HepG2 (cell line): ENCODE measurements around the gene FKBP10. TPM values are rescaled to one million over a fixed set of nuclear protein-coding genes. Genes with fewer than 3 reads are reported as not detected.
A peak's percentile ranks its signal among the peaks of the same experiment; 100 is the strongest.

ENCODE experiments used
- ATAC-seq: fragments of 200-7000 bp; cut with Tn5 transposase; 3 replicates; pipeline ENCODE4 v1.9.1; 2020; ENCODE audit warnings: mild to moderate bottlenecking, moderate library complexity
- BruUV-seq: library from RNA; stranded (reverse); fragments of 400-500 nt; replicated peaks from 2 replicates; lab custom pipeline; 2021; lab: Mats Ljungman, UMichigan
- CTCF ChIA-PET: fragments of 300-600 bp; formaldehyde crosslinking; extraction: SDS; loops from one replicate; lab custom pipeline; 2021; ENCODE audit warnings: low total read pairs, inconsistent platforms, low intra/inter-chr PET ratio; lab: Yijun Ruan, JAX
- POLR2A ChIA-PET: fragments of 350-600 bp; sonication (Branson Sonifier 250); formaldehyde crosslinking; loops from one replicate; lab custom pipeline; 2020; ENCODE audit warnings: antibody characterized with exemption, inconsistent platforms; lab: Yijun Ruan, JAX
- DNase-seq: peaks from one replicate; pipeline ENCODE4 v3.0.0-alpha.2; 2015; ENCODE audit warnings: low spot score
- FAIRE-seq: peaks from 3 replicates; lab custom pipeline; 2011; peaks lifted over from hg19 to GRCh38; lab: Jason Lieb, UNC
- H2AFZ ChIP-seq: one replicate; pipeline ENCODE4 v1.6.1; 2011; ENCODE audit warnings: low read length, inconsistent platforms
- H3K27ac ChIP-seq: fragments of 300-600 bp; 3 replicates; pipeline ENCODE4 v1.8.0; 2011; ENCODE audit warnings: mixed run types, mild to moderate bottlenecking, mixed read lengths, low read length, inconsistent platforms; ENCODE audit not compliant: insufficient read depth; ENCODE audit errors: extremely low read length
- H3K27me3 ChIP-seq, 2 experiments: fragments of 200-600 bp in 1 of 2; 2 replicates in 1 of 2; 3 replicates in 1 of 2; pipeline versions ENCODE4 v1.6.0 to v1.8.0; 2011; ENCODE audit warnings: low read length in 2 of 2, mild to moderate bottlenecking in 2 of 2, moderate library complexity in 2 of 2, inconsistent platforms in 1 of 2; ENCODE audit not compliant: insufficient read depth in 2 of 2, control insufficient read depth in 1 of 2
- H3K36me3 ChIP-seq, 2 experiments: fragments of 200-600 bp in 1 of 2; replicated peaks in 1 of 2; 2 replicates in 1 of 2; 3 replicates in 1 of 2; pipeline versions ENCODE4 v1.5.1 to v1.8.0; 2011; ENCODE audit warnings: low read length in 2 of 2, inconsistent platforms in 1 of 2; ENCODE audit not compliant: insufficient read depth in 2 of 2, control insufficient read depth in 1 of 2
- H3K4me1 ChIP-seq: 2 replicates; pipeline ENCODE4 v1.5.1; 2012; ENCODE audit warnings: low read length, inconsistent platforms; ENCODE audit not compliant: insufficient read depth
- H3K4me2 ChIP-seq: 2 replicates; pipeline ENCODE4 v1.6.0; 2011; ENCODE audit warnings: low read depth, low read length, inconsistent platforms
- H3K4me3 ChIP-seq, 3 experiments: fragments of 200-600 bp in 1 of 3; sonication (generic), shearing (Covaris generic) in 1 of 3; replicated peaks in 1 of 3; 2 replicates each; pipeline ENCODE4 v1.5.1; 2011 to 2016; ENCODE audit warnings: low read length in 3 of 3, inconsistent platforms in 2 of 3, low read depth in 2 of 3, mild to moderate bottlenecking in 2 of 3, control low read depth in 1 of 3, mixed read lengths in 1 of 3; ENCODE audit not compliant: insufficient read depth in 1 of 3
- H3K79me2 ChIP-seq: one replicate; pipeline ENCODE4 v1.6.1; 2011; ENCODE audit warnings: low read length, inconsistent platforms; ENCODE audit not compliant: insufficient read depth
- H3K9ac ChIP-seq: 2 replicates; pipeline ENCODE4 v1.6.0; 2011; ENCODE audit warnings: mild to moderate bottlenecking, low read depth, low read length, inconsistent platforms; ENCODE audit not compliant: insufficient read depth
- H3K9me3 ChIP-seq: 2 replicates; pipeline ENCODE4 v1.5.1; 2012; ENCODE audit warnings: mild to moderate bottlenecking, low read length
- H4K20me1 ChIP-seq: 2 replicates; pipeline ENCODE4 v1.6.0; 2011; ENCODE audit warnings: inconsistent platforms, mild to moderate bottlenecking, low read length, moderate library complexity; ENCODE audit not compliant: insufficient read depth
- DPF2 ChIP-seq: sonication (generic); formaldehyde crosslinking; IDR thresholded peaks from 2 replicates; pipeline ENCODE4 v1.4.0; 2020; ENCODE audit warnings: mild to moderate bottlenecking, low read depth, missing genetic modification reagents, borderline replicate concordance
- JUND ChIP-seq: sonication (generic); formaldehyde crosslinking; IDR thresholded peaks from 2 replicates; pipeline ENCODE4 v1.8.0; 2022; ENCODE audit warnings: mild to moderate bottlenecking, missing genetic modification reagents
- MTF2 ChIP-seq: sonication (generic); formaldehyde crosslinking; IDR thresholded peaks from 2 replicates; pipeline ENCODE4 v1.5.0; 2020; ENCODE audit warnings: missing genetic modification reagents, borderline replicate concordance
- MXD3 ChIP-seq: IDR thresholded peaks from 2 replicates; pipeline ENCODE4 v1.6.1; 2016; ENCODE audit warnings: mild to moderate bottlenecking, missing biosample characterization, missing genetic modification reagents
- TAF1 ChIP-seq: sonication (generic); formaldehyde crosslinking; IDR thresholded peaks from 2 replicates; pipeline ENCODE4 v1.4.0; 2020; ENCODE audit warnings: missing genetic modification reagents
- ZBTB20 ChIP-seq: sonication (generic); formaldehyde crosslinking; IDR thresholded peaks from 2 replicates; pipeline ENCODE4 v1.8.1; 2023; ENCODE audit warnings: missing genetic modification reagents, low read depth, mild to moderate bottlenecking, borderline replicate concordance
- ZFX ChIP-seq: sonication (generic); formaldehyde crosslinking; IDR thresholded peaks from 2 replicates; pipeline ENCODE4 v1.4.0; 2020; ENCODE audit warnings: mild to moderate bottlenecking, low read depth, missing genetic modification reagents, moderate library complexity
- ZNF335 ChIP-seq: sonication (generic); formaldehyde crosslinking; IDR thresholded peaks from 2 replicates; pipeline ENCODE4 v1.4.0; 2020; ENCODE audit warnings: missing genetic modification reagents
- ZNF451 ChIP-seq: sonication (generic); formaldehyde crosslinking; IDR thresholded peaks from 2 replicates; pipeline ENCODE4 v1.5.0; 2020; ENCODE audit warnings: mild to moderate bottlenecking, missing genetic modification reagents
- WGBS: methylation state at CpG from one replicate; pipeline ENCODE4 v1.1.6; 2017; ENCODE audit warnings: low lambda C conversion rate; 5-methylcytosine and 5-hydroxymethylcytosine counted together
- in situ Hi-C: cut with HindIII; loops from 2 replicates; pipeline ENCODE4 v1.10.0; 2017; ENCODE audit warnings: low pct_unique_long_range_greater_than_20kb; ENCODE audit not compliant: extremely low pct_ligation_motif_present
- intact Hi-C: fragments of 100-400 bp; cut with micrococcal nuclease; formaldehyde crosslinking; loops from one replicate; pipeline ENCODE4 v1.10.0; 2022; ENCODE audit not compliant: unreplicated experiment
- polyA plus RNA-seq, 8 experiments: library from polyadenylated mRNA; depleted of rRNA in 3 of 8; stranded (reverse) in 7 of 8; unstranded in 1 of 8; fragments of >200 nt; fragmentation: Illumina TruSeq in 4 of 8; extraction: Trizol in 4 of 8; gene quantifications; 2 replicates each; pipeline versions ENCODE4 v1.2.1 to v1.2.3, GENCODE V29; 2011 to 2016; ENCODE audit warnings: low read depth in 4 of 8, missing spikeins in 1 of 8, mixed read lengths in 1 of 8; ENCODE audit not compliant: insufficient read depth in 1 of 8
- total RNA-seq, 5 experiments: library from RNA; depleted of rRNA; stranded (reverse); fragments of >200 nt; fragmentation: Illumina TruSeq; extraction: Trizol; gene quantifications; 2 replicates each; pipeline ENCODE4 v1.2.3, GENCODE V29; 2016; ENCODE audit warnings: low read depth in 1 of 5
- TF ChIP-seq, protein P1 (sequence below): sonication (generic); formaldehyde crosslinking; IDR thresholded peaks from 2 replicates; pipeline ENCODE4 v1.5.1; 2020; ENCODE audit warnings: mild to moderate bottlenecking, missing genetic modification reagents, moderate library complexity
- TF ChIP-seq, protein P2 (sequence below): sonication (generic); formaldehyde crosslinking; IDR thresholded peaks from 2 replicates; pipeline ENCODE4 v1.5.0; 2020; ENCODE audit warnings: missing genetic modification reagents
- TF ChIP-seq, protein P3 (sequence below): sonication (generic); formaldehyde crosslinking; conservative IDR thresholded peaks from 2 replicates; pipeline ENCODE4 v1.4.0; 2020; ENCODE audit warnings: missing genetic modification reagents
- TF ChIP-seq, protein P4 (sequence below): sonication (generic); formaldehyde crosslinking; IDR thresholded peaks from 2 replicates; pipeline ENCODE4 v1.9.0; 2021; ENCODE audit warnings: missing genetic modification reagents, borderline replicate concordance
- TF ChIP-seq, protein P5 (sequence below): sonication (generic); formaldehyde crosslinking; IDR thresholded peaks from 2 replicates; pipeline ENCODE4 v1.5.0; 2020; ENCODE audit warnings: mild to moderate bottlenecking, missing genetic modification reagents

FKBP10 gene
- total and polyA plus RNA-seq, 2 of the 13 experiments (the other 11 are each of a cell fraction or from before 2014, with no cell fraction given), result 149 to 573 TPM

- in situ Hi-C loops (no loop called here), intact Hi-C loops (loop anchor here (1.0 kb wide), 1 partner anchor 13 kb away; the partner anchor contains the start of gene JUP)
- Histone ChIP-seq H3K4me1 (peaks cover 55% of the 10 kb centered on the region), H3K4me2 (peak overlapping the region; percentile 84), H3K9me3 (no peaks in the 10 kb centered on the region), H2AFZ (no peak overlapping the region), H4K20me1 (no peaks in the 10 kb centered on the region), H3K27ac (peak overlapping the region; percentile 80), H3K27me3 (no peaks in the 10 kb centered on the region), H3K79me2 (no peaks in the 10 kb centered on the region), H3K9ac (peak overlapping the region; percentile 60), H3K4me3 (peak overlapping the region; percentile 36 to 67 (median 38); a peak in 5 of 6 replicates), H3K36me3 (peaks cover 8 to 30% of the 10 kb centered on the region in 2 experiments; a peak in 4 of 5 replicates)
- DNase-seq, result peak; percentile 79
- ChIA-PET CTCF (interaction anchor here (1.3 kb wide), 2 partner anchors 14 to 36 kb away, joined by 3 to 4 read pairs; partner anchors contain the start of gene JUP), POLR2A (interaction anchor here (0.8 to 3.2 kb wide), 19 partner anchors 9 to 193 kb away, joined by 3 to 62 read pairs (median 4); partner anchors contain the start of genes CNP, EIF1, FKBP10 and JUP)
- BruUV-seq, result no TSS peak
- peak; percentile 75 for ATAC-seq
- FAIRE-seq, result no peak
- 0% methylated on average over 8 of the region's 12 CpGs for WGBS
- TF ChIP-seq ZBTB20 (CRISPR knock-in tag) (peak; percentile 2; the same call in 1 of the 2 replicates), TAF1 (CRISPR knock-in tag) (no peak; the same call in 1 of the 2 replicates), ZFX (CRISPR knock-in tag) (peak; percentile 17; the same call in 1 of the 2 replicates), MTF2 (CRISPR knock-in tag) (peak; percentile 57; the same call in 1 of the 2 replicates), ZNF335 (CRISPR knock-in tag) (0 out of 2 replicates have a peak, but pooled peaks have one; percentile 18), DPF2 (CRISPR knock-in tag) (peak; percentile 27; the same call in 1 of the 2 replicates), MXD3 (no peak), ZNF451 (CRISPR knock-in tag) (peak; percentile 16; the same call in 1 of the 2 replicates), JUND (CRISPR knock-in tag) (no peak)
- TF ChIP-seq, protein P1, sequence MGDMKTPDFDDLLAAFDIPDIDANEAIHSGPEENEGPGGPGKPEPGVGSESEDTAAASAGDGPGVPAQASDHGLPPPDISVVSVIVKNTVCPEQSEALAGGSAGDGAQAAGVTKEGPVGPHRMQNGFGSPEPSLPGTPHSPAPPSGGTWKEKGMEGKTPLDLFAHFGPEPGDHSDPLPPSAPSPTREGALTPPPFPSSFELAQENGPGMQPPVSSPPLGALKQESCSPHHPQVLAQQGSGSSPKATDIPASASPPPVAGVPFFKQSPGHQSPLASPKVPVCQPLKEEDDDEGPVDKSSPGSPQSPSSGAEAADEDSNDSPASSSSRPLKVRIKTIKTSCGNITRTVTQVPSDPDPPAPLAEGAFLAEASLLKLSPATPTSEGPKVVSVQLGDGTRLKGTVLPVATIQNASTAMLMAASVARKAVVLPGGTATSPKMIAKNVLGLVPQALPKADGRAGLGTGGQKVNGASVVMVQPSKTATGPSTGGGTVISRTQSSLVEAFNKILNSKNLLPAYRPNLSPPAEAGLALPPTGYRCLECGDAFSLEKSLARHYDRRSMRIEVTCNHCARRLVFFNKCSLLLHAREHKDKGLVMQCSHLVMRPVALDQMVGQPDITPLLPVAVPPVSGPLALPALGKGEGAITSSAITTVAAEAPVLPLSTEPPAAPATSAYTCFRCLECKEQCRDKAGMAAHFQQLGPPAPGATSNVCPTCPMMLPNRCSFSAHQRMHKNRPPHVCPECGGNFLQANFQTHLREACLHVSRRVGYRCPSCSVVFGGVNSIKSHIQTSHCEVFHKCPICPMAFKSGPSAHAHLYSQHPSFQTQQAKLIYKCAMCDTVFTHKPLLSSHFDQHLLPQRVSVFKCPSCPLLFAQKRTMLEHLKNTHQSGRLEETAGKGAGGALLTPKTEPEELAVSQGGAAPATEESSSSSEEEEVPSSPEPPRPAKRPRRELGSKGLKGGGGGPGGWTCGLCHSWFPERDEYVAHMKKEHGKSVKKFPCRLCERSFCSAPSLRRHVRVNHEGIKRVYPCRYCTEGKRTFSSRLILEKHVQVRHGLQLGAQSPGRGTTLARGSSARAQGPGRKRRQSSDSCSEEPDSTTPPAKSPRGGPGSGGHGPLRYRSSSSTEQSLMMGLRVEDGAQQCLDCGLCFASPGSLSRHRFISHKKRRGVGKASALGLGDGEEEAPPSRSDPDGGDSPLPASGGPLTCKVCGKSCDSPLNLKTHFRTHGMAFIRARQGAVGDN, result peak; percentile 12
- TF ChIP-seq, protein P2, sequence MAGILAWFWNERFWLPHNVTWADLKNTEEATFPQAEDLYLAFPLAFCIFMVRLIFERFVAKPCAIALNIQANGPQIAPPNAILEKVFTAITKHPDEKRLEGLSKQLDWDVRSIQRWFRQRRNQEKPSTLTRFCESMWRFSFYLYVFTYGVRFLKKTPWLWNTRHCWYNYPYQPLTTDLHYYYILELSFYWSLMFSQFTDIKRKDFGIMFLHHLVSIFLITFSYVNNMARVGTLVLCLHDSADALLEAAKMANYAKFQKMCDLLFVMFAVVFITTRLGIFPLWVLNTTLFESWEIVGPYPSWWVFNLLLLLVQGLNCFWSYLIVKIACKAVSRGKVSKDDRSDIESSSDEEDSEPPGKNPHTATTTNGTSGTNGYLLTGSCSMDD, result no peak
- TF ChIP-seq, protein P3, sequence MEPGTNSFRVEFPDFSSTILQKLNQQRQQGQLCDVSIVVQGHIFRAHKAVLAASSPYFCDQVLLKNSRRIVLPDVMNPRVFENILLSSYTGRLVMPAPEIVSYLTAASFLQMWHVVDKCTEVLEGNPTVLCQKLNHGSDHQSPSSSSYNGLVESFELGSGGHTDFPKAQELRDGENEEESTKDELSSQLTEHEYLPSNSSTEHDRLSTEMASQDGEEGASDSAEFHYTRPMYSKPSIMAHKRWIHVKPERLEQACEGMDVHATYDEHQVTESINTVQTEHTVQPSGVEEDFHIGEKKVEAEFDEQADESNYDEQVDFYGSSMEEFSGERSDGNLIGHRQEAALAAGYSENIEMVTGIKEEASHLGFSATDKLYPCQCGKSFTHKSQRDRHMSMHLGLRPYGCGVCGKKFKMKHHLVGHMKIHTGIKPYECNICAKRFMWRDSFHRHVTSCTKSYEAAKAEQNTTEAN (CRISPR knock-in tag), result no peak
- TF ChIP-seq, protein P4, sequence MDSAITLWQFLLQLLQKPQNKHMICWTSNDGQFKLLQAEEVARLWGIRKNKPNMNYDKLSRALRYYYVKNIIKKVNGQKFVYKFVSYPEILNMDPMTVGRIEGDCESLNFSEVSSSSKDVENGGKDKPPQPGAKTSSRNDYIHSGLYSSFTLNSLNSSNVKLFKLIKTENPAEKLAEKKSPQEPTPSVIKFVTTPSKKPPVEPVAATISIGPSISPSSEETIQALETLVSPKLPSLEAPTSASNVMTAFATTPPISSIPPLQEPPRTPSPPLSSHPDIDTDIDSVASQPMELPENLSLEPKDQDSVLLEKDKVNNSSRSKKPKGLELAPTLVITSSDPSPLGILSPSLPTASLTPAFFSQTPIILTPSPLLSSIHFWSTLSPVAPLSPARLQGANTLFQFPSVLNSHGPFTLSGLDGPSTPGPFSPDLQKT (CRISPR knock-in tag), result no peak
- TF ChIP-seq, protein P5, sequence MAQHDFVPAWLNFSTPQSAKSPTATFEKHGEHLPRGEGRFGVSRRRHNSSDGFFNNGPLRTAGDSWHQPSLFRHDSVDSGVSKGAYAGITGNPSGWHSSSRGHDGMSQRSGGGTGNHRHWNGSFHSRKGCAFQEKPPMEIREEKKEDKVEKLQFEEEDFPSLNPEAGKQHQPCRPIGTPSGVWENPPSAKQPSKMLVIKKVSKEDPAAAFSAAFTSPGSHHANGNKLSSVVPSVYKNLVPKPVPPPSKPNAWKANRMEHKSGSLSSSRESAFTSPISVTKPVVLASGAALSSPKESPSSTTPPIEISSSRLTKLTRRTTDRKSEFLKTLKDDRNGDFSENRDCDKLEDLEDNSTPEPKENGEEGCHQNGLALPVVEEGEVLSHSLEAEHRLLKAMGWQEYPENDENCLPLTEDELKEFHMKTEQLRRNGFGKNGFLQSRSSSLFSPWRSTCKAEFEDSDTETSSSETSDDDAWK, result no peak
Measured at GRCh38 chr17:41773190-41773588, 39.6 kb upstream of the FKBP10 start.
